ENCODE data around the gene CFAP58. TPM values are rescaled to one million over a fixed set of nuclear protein-coding genes. Genes with fewer than 3 reads are reported as not detected.

Gene CFAP58
- total and polyA plus RNA-seq, 2 of the 13 experiments (the other 11 are each of a cell fraction or from before 2014, with no cell fraction given): 0.03 TPM; not detected in 1

GRCh38 chr10:104479906-104480593 lies 126.4 kb downstream of the CFAP58 start:
- DNase-seq (ENCODE audit: low spot score) (no peak), FAIRE-seq (no peak), ATAC-seq (no peak)
- Histone ChIP-seq H3K27ac (ENCODE audit: extremely low read length, insufficient read depth, low read length) (no peak overlapping the region), H3K9ac (ENCODE audit: insufficient read depth, low read depth, low read length) (no peak overlapping the region), H4K20me1 (ENCODE audit: insufficient read depth, low read length) (no peaks in the 10 kb centered on the region), H3K4me3 (replicated peaks in 1 of 3; ENCODE audit: insufficient read depth in 1 of 3, low read depth in 2 of 3, low read length in 3 of 3) (no peak overlapping the region), H3K9me3 (ENCODE audit: low read length) (no peaks in the 10 kb centered on the region), H3K4me2 (ENCODE audit: low read depth, low read length) (no peak overlapping the region), H3K79me2 (ENCODE audit: insufficient read depth, low read length) (no peaks in the 10 kb centered on the region), H3K27me3 (ENCODE audit: control insufficient read depth in 1 of 2, insufficient read depth in 2 of 2, low read length in 2 of 2) (peaks cover 0 to 7% of the 10 kb centered on the region in 2 experiments; a peak in 1 of 5 replicates), H3K4me1 (ENCODE audit: insufficient read depth, low read length) (no peaks in the 10 kb centered on the region), H3K36me3 (replicated peaks in 1 of 2; ENCODE audit: control insufficient read depth in 1 of 2, insufficient read depth in 2 of 2, low read length in 2 of 2) (no peaks in the 10 kb centered on the region), H2AFZ (ENCODE audit: low read length) (no peak overlapping the region)
- POLR2A ChIA-PET: no interaction called here
- CTCF ChIA-PET (ENCODE audit: low intra/inter-chr PET ratio, low total read pairs): no interaction called here
- TF ChIP-seq CBX5 (CRISPR knock-in tag; IDR thresholded peaks at IDR 0.05; ENCODE audit: borderline replicate concordance): no peak
- TF ChIP-seq ZNF44 (CRISPR knock-in tag; IDR thresholded peaks at IDR 0.05): no peak
- TF ChIP-seq ZNF501 (CRISPR knock-in tag; IDR thresholded peaks at IDR 0.05): no peak
- WGBS (ENCODE audit: low lambda C conversion rate): 18% methylated on average over 6 of the region's 6 CpGs
- in situ Hi-C loops (cut with HindIII; ENCODE audit: extremely low pct_ligation_motif_present, low pct_unique_long_range_greater_than_20kb) (no loop called here), intact Hi-C loops (cut with micrococcal nuclease; ENCODE audit: unreplicated experiment) (no loop called here)
- no TSS peak for BruUV-seq (replicated peaks)

- Histone ChIP-seq H3K79me2 (ENCODE audit: insufficient read depth, low read length) (no peaks in the 10 kb centered on the region), H2AFZ (ENCODE audit: low read length) (no peak overlapping the region), H3K27me3 (ENCODE audit: control insufficient read depth in 1 of 2, insufficient read depth in 2 of 2, low read length in 2 of 2) (peaks cover 0 to 7% of the 10 kb centered on the region in 2 experiments; a peak in 1 of 5 replicates), H4K20me1 (ENCODE audit: insufficient read depth, low read length) (no peaks in the 10 kb centered on the region), H3K9me3 (ENCODE audit: low read length) (no peaks in the 10 kb centered on the region), H3K9ac (ENCODE audit: insufficient read depth, low read depth, low read length) (no peak overlapping the region), H3K36me3 (replicated peaks in 1 of 2; ENCODE audit: control insufficient read depth in 1 of 2, insufficient read depth in 2 of 2, low read length in 2 of 2) (no peaks in the 10 kb centered on the region), H3K27ac (ENCODE audit: extremely low read length, insufficient read depth, low read length) (no peak overlapping the region), H3K4me2 (ENCODE audit: low read depth, low read length) (no peak overlapping the region), H3K4me3 (replicated peaks in 1 of 3; ENCODE audit: insufficient read depth in 1 of 3, low read depth in 2 of 3, low read length in 3 of 3) (no peak overlapping the region), H3K4me1 (ENCODE audit: insufficient read depth, low read length) (no peaks in the 10 kb centered on the region)
- TF ChIP-seq ZNF333 (CRISPR knock-in tag; IDR thresholded peaks at IDR 0.05; ENCODE audit: borderline replicate concordance): no peak
- no peak for ATAC-seq
- intact Hi-C loops (cut with micrococcal nuclease; ENCODE audit: unreplicated experiment) (no loop called here), in situ Hi-C loops (cut with HindIII; ENCODE audit: extremely low pct_ligation_motif_present, low pct_unique_long_range_greater_than_20kb) (no loop called here)
- FAIRE-seq: no peak
- CTCF ChIA-PET (ENCODE audit: low intra/inter-chr PET ratio, low total read pairs): no interaction called here
- DNase-seq (ENCODE audit: low spot score): no peak
- WGBS (ENCODE audit: low lambda C conversion rate): 2% methylated on average over 3 of the region's 3 CpGs
- no TSS peak for BruUV-seq (replicated peaks)
- POLR2A ChIA-PET: no interaction called here
Measured at GRCh38 chr10:104480797-104481196, 127.2 kb downstream of the CFAP58 start.
